COLO829 (cell line): ENCODE data around the gene BTG4.
A peak's percentile ranks its signal among the peaks of the same experiment; 100 is the strongest.

Experiments
- DNase-seq: peaks from one replicate; pipeline ENCODE4 v3.0.0; 2012; ENCODE audit warnings: low spot score

Gene BTG4

DNA sequence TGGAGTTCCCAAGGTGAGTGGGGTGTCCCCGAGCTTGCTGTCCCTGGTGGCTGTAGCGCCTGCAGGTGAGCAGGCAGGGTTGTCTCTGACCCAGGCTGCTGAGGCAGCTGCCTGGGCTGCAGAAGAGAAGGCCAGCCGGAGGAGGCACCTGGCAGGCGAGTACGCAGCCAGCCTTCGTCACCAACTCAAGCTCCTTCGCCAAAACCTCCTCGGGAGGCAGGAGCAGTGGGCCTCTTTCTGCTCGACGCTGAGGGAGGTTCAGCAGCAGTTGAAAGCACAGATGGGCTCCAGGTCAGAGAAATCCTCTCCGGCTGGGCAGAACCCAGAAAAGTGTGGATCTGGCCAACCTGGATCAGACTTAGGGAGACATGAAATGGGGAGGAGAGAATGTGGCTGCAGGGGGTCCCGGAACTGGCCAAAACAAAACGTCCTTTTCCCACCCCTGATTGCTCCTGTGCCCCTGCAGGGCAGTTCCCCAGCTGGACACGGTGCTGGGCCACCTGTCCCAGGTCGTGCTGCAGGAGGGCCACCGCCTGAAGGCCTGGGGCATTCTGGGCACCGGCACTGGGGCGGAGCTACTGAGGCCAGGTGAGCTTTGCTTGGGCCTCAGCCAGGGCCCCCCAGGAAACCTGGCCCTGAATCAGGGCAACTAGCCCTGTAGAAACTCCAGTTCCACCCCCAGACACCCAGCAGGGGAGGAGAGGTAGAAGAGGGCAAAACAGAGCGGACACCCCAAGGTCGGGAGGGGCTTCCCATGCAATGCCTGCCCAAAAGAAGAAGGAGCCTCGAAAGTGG lies 56.7 kb downstream of the BTG4 start:
- no peak for DNase-seq

DNA sequence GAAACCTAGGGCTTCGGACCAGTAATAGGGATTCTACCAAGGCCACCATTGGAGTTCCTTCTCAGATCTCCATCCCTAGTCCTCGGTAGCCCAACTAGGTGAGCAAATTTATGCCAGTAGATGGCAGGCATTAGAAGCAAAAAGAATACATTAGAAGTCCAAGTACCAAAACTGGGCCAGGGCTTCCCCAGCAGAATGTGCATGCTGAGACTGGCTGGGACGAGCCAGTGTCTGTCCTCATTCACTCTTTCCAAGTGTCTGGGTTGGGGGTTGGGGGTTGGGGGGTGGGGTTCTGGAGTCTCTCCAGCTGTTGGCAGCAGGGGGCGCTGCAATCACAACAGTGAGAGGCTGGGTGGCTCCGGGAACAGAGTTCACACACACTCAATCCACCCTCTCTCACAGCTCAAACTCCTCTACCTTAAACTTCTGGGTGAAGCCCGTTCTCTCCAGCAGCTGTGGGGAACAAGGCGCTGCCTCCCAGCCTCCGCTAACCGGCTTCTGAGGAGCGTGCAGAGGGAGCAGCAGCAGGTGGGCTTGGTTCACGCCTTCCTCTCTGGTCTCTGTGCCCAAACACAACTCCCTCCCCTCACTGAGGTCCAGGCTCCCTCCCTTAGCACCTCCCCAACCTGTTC lies 57.5 kb downstream of the BTG4 start:
- DNase-seq: peak; percentile 68

DNA sequence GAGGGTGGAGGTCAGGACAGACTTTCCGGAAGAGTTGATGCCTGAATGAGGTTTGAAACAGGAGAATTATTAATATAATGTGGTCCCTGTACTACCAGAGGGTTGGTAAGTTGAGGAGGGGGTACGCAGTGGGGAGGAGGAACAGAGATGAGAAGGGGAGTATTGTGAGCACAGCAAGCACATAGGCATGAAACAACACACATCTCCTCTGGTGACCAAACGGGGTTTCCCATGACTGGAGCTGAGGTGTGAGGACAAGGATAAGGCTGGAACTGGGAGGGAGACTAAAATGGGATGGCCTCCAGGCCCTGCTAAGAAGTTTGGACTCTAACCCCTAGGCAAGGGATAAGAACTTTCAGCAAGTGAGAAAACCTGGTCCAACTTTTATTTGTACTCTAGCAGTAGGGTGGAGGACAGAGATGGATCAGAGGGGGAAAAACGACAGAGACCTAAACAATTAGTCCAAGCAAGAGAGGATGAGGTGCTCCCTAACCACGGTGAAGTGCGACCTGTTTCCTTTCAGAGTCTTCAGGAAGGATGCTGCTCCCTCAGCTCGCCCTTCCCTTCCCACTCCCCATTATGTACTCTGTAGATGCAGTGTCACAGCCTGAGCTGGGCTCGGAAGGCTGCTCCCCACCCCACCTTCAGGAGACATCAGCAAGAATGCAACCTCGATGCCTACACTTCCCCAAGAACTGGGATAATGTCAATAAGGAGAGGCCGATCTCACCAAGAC lies 59.2 kb downstream of the BTG4 start:
- DNase-seq: no peak

DNA sequence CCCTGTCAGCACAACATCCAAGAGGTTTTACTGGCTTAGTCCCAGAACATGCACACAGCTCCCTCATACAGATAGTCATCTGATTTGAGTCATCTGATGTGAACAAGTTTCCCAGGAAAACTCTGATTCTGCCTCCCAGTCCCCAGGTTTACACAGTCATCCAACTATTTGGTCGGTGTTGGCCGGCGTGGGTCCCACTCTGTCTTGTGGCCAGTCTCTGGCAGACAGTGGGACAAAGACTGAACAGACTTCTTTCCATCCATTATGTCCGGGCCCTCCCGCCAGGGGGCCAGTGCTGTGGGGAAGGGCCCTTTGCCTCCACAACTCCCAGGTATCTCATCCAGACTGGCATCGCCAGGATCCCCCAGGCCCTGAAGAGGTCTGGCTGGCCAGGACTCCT lies 60.0 kb downstream of the BTG4 start:
- DNase-seq: no peak

DNA sequence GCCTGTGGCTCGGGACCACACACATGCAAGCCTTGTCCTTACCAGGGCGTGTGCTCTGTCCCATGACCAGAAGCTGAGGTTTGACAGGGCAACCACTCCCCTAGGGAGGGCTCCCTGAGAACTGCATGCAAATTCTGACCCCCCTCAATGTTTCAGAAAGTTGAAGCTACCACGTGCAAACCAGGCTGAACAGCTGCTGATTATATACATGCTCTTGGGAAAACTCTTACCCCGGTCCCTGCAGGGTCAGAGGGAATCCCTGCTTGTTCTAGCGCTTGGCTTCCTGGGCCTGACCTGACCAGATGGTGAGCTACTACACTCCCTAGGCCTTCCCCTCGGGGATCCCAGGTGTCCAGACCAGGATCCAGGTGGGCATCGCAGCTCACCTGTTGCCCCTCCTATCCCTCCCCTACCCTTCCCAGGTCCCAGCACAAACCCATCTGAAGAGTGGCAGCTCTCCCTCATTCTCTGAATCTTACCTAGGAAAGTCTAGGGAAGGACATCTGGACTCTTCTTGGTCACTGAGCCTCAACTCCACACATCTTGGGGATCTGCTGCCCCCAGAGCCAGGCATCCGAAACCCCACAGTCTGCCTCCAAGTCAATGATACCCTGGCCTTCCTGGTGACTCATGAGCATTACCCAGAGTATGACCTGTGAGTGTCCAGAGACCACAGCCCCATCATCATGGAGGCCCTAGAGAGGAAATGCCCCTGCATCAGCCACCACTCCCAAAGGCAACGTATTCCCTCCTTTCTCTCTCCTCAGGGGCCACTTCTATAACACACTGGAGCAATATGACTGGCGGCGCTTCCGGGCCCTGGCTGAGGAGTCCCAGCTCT lies 61.5 kb downstream of the BTG4 start:
- peak; percentile 45 for DNase-seq

DNA sequence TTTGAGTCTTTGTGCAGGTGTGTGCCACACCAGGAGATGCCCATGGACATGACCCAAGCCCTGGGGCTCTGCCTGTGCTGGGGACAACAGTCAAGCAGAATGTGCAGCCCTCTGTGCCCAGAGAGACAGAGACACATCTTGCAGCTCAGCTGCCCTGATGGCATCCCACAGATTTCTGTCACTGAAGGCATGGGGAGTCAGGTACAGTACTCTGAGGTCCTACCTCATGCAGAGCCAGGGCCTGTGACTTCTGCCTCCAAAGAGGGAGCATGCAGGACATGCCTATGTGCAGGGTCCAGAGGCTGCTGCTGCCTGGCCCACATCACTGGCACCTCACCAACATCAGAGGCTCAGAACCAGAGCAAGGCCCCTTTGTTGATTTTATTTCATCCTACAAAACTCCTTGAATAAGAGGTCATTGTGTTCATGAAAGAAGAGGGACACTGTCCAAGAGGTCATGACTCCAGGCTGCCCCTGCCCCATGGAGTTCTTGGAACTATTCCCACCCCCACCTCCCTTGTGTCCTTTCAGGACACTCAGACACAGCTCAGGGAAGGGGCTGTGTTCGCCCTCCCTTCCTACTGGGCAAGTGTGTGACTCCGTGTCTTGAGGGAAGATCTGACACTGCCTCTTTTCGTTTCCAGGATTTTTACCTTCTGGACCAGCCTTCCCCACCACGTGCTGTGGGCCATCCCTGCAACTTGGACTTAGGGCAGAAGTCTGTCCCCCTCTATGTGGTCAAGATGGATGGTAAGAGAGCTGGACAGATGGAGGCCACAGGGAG lies 62.3 kb downstream of the BTG4 start:
- peak; percentile 63 for DNase-seq

DNA sequence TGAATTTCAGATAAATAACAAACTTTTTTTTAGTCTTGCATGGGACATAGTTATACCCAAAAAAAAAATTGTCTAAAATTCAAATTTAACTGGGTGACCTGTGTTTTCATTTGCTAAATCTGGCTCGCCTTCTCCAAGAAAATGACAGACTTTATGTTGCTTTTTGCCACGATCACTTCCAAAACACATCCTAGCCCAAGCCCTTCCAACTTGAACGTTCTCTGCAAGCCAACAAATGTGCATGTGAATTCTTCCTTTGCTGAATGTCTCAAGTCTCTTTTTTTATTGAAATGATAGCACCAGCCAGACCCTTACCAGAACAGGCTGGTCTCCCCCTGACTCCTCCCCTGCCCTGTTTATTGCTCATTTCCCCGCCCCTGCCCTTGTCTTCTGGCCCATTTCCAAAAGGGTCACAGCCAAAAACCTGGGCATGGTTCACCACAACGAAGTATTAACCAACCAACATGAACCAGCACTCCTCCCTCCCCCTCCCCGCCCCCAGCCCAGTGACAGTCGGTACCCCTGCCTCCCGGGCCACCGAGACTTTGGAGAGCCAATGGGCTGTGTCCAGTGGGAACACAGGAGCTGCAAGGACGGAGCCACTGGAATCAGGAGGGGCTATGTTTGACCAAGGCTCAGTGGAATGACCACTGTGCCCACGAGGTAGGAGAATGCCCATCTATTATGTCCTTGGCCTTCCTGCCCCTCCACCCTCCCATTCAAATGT lies 63.2 kb downstream of the BTG4 start:
- DNase-seq: no peak

DNA sequence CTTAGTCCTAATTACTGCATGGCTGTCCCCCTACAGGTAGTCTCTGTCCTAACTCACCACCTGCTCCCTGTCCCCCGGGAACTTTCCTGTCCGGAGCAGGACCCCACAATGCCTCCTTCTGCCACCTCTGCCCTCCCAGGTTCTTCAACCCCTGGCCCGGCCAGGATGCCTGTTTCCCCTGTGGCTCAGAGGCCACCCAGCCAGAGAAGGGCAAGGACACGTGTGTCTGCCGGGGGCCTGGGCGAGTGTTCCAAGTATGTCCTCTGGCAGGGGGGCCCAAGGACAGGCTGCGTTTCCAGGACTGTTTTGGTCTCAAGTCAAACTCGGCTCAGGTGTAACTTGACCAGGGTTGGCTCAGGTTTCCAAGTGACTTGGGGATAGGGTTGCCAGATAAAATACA lies 63.8 kb downstream of the BTG4 start:
- DNase-seq: no peak

DNA sequence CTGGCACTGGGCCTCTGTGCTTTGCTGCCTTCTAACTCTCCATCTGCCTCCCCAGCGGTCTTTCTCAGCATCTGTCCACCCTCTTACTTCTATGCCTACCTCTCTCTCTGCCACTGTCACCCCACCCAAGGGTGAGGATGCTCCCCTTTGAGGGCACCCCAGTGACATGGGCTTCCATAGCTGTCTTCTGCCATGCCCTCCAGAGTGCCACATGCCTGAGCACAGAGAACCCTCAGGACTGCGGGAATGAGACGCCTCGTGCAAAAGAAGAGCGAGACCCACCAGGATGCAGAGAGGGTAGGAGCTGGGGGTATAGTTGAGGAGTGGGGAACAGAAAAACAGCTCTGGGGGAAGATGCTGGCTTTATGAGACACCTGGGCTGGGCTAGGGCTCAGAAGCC lies 64.3 kb downstream of the BTG4 start:
- no peak for DNase-seq

DNA sequence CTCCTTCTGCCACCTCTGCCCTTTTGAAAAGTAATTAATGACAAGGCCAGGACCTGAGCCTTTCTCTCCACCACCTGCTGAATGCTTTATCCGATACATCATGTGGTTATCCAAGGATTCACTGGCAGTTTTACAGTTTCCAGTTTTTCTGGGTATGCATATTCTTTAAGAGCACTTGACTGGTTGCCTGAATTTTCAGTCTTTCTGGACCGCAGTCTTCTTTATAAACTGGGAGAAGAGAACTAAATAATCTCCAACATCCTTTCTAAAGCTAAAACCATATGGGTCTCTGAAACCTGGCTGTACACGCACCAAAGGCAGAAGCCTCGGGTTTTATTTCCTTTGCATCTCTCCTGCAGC lies 65.1 kb downstream of the BTG4 start:
- DNase-seq: no peak

DNA sequence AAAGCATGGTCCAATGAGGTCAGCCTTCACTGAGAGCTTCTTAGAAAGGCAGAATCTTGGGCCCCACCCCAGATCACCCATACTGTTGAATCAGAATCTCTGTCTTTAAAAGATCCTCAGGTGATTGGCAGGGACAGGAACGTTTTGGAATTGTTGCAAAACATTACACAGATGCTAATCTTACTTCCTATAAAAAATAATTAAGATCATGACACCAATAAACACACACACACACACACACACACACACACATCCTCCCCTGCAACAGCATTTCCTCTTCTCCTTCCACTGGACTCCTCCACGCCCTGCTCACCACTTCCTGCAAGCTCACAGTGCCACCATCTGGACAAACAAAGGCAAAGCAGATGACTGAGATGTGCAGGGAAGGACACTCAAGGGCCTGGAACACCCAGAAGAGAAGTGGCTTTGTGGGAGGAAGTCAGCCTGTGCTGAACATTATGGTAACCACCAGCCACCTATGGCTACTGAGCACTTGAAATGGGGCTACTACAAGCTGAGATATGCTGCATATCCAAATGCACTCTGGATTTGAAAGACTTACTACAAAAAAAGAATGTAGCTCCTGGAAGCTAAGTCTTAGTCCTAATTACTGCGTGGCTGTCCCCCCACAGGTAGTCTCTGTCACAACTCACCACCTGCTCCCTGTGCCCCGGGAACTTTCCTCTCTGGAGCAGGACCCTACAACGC lies 65.6 kb downstream of the BTG4 start:
- peak; percentile 94 for DNase-seq

DNA sequence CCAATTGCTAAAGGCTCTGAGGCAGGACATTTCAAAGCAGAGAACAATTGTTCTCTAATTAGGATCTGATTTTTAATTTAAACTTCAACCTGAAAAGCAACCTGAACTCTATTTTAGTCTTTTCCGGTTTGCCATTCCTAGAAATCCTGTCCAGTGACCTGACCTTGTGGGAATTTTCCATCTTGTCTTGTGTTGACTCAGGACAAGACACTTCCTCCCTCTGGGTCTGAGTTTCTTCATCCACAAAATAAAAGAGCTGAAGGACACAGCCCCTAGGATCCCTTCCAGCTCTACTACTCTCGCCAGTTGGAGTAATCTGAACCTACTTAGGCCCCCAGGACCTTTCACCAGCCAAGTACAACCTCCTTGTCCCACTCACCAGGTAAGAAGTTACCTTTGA lies 66.6 kb downstream of the BTG4 start:
- DNase-seq: no peak
